HL-60/S4 (cell line): Measurements from ENCODE around the gene FHIT.

Experiments used
- in situ Hi-C: fragments of 300-500 bp; cut with MboI; formaldehyde crosslinking; loops from 2 replicates; pipeline ENCODE4 v1.14.3; 2022; ENCODE audit warnings: low sequenced_read_pairs

The FHIT gene

DNA sequence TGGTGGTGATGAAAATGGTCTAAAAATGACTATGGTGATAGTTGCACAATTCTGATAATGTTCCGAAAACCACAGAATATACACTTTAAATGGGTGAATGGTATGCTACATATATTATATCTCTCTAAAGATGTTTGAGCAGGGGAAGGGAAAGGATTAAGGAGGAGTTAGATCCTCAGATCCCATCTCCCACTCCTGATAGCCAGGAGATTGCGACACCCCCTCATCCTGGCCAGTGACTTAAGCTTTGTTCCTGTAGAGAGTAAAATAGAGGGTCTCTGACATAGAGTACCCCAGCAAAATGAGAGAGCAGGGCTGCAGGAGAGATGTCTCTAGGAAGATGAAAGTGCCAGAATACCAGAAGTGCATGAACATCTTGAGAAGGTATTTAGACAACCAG lies 984.8 kb downstream of the FHIT start:
- in situ Hi-C loops = no loop called here

DNA sequence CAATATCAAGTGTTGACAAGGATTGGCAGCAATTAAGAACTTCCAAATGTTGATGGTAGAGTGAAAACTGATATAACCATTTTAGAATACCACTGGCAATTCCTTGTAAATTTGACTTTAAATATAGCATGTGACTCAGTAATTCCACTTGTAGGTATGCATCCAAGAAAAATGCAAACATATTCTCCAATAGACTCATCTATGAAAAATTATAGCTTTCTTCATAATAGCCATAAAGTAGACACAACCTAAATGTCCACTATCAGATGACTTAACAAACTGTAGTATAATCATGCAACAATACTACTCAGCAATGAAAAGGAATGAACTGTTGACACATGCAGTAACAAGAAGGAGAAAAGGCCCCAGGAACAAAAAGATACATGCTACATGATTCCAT lies 988.1 kb downstream of the FHIT start:
- in situ Hi-C loops = no loop called here

DNA sequence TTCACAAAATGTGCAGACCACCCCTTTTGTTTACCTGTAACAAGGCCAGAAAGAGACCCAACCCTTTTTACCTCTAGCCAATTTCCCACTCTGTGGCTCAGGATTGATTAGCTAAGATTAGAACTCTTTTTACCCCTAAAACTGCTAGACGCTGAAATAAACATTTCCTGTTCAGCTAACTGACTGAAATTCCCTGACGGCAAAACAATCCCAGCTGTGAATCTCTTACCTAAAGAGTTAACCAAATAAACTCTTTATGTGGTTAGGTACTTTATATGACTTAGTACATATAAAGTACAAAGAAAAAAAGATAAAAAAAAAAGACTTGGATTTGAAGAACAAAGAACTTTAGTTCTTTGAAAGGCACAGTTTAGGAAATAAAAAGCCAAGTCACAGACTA lies 988.7 kb downstream of the FHIT start:
- in situ Hi-C loops = no loop called here

DNA sequence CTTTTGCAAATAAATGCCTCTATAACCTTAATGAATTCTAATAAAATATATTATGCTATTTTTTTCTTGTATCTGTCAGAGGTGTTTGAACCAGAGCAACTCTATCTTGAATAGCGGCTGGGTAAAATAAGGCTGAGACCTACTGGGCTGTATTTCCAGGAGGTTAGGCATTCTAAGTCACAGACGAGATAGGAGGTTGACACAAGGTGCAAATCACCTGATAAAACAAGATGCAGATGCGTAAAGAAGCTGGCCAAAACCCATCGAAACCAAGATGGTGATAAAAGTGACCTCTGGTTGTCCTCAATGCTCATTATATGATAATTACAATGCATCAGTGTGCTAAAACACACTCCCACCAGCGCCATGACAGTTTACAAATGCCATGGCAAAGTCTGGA lies 990.7 kb downstream of the FHIT start:
- in situ Hi-C loops = no loop called here

DNA sequence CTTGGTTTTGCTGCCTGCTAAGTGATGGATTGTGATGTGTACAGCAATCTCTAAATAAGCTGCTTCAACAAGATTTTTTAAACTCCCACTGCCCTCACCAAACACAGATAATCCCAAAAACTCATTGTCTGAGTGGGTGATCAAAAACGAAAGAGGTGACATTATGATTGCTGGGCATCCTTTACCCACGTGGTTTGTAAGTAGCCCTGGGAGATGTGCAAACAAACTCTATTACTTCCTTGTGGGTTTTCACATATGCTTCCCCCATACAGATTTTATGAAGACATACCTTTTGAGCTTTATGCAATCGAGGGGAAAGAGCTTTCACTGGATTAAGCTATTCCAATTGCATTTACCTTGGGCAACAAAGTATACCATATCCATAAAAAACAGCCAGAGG lies 1000.4 kb downstream of the FHIT start:
- in situ Hi-C loops = no loop called here

DNA sequence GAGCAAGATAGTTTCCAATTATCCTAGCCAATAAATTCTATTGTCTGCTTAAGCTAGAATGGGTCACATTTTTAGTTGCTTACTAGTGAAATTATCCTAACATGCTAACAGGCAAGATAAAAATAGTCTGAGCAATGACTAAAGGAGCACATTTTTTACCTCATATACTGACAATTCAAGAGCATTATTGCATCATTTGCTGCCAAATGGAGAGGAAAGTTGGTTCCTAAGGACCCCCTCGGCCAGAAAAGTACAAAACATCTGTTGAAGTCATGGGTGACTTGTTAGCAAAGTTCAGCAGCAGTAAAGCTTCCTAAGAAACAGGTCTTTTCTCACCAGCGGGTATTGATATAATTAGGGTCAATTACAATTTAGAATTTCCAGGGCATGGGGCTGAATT lies 1001.0 kb downstream of the FHIT start:
- in situ Hi-C loops = no loop called here

DNA sequence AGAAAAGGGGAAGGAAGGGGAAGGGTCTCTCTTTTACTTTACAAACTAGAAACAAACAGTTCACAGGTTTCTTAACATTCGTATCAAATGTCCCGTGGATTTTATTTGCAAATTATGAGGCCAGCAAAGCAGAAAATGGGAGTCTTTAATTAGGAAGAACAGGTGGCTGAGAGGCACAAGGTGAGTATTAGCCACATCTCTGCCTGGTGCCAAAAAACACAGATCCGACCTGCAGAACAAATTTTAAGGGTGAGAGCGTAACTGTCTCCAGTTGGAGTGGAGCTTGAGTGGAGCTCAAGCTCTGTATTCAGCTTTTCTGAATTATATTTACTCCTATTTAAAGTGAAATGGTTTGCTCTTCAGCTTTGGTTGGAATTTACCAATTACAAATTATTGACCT lies 1004.9 kb downstream of the FHIT start:
- in situ Hi-C loops = no loop called here

DNA sequence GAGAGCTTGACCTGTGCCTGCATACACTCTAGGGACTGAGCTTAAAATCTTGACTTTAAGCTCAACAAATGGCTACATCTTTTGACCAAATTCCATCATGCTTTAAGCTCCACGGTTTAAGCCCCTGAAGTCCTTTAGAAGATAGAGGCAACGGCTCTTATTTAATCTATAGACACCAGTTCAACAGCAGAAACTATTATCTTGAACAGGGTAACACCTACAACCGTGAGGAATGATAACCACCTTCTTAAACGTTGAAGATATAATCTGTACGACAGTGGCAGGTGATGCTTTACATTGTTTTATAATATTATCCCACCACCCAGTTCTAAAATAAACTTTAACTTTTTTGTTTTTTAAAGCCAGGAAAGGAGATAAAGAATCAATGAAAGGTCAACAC lies 1007.8 kb downstream of the FHIT start:
- in situ Hi-C loops = no loop called here

DNA sequence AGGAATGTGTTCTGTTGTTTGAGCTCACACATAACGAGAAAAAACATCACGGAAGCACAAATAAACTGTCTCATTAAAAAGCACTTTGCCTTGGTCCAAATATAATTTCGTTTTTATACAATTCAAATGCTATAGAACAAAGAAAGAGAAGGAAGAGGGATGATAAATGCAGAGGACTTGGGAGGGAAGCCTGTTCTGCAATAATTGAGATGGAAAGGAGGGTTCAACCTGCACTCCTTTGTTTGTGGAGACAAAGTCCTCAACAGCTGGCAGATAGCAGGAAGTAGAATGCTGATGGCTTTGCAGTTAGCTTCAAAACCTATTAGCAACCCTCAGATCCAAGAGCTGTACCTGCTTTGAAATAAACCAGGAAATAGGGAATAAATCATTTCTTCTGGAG lies 1010.8 kb downstream of the FHIT start:
- in situ Hi-C loops = no loop called here

DNA sequence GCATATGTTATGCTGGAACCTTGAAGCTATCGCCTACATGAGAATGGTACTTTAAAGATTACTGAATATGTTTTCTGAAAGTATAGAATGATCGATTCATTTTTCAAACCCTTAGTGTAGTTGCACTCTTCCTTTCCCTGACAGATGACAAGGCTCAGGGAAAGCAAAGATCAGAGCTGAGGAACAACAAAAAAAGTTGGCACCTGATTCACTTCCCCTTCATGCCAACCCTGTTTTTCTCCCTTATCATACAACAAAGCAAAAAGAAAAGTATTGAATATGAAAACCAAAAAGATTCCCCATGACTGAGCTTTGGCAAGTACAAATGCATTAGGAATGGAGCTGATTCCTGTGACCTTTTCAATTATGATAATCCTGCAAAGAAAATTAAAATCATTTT lies 1012.7 kb downstream of the FHIT start:
- in situ Hi-C loops = no loop called here

DNA sequence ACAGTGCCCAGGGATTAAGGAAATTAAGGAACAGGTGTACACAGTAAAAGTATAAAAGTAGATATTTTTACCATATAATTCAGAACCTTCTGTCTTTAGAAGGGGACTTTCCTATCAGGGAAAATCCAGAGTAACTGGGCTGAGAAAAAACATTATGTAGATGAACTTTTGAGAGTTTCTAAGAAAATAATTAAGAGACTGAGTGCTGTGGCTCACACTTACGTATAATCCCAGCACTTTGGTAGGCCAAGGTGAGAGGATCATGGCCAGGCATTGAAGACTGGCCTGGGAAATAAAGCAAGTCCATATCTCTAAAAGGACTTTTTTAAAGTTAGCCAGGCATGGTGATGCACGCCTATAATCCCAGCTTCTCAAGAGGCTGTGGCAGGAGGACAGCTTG lies 1021.8 kb downstream of the FHIT start:
- in situ Hi-C loops = no loop called here

DNA sequence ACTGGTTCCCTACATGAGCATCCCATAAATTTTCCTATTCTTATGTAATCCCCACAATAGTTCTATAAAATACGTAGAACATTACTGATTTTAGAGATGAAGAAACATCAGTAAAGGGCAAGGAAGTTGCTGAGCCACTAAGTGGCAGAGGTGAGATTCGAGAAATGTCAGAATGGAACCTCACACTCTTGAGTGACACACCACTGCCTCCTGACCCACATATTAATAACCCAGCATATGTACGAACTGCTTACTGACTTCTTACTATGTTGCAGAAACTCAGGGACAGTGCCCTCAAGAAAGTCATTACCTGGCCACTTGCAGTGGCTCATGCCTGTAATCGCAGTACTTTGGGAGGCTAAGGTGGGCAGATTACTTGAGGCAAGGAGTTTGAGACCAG lies 1022.4 kb downstream of the FHIT start:
- in situ Hi-C loops = no loop called here

DNA sequence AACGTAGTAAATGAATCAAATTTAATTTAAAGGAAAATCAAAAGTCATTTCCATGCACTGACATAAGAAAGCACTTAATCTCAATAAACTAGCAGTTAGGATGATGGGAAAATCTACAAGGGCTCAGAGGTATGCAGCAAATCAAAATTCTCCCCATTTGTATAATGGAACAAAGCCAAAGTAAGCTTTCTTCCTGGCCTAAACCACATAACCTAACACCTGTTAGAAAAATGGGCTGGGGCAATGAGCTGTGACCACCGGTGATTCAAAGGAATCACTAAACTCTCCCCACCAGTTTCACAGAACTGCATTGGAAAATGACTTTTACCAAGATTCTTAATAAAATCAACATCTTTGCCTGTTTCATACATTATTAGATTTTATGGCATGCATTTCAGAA lies 1024.3 kb downstream of the FHIT start:
- in situ Hi-C loops = no loop called here

DNA sequence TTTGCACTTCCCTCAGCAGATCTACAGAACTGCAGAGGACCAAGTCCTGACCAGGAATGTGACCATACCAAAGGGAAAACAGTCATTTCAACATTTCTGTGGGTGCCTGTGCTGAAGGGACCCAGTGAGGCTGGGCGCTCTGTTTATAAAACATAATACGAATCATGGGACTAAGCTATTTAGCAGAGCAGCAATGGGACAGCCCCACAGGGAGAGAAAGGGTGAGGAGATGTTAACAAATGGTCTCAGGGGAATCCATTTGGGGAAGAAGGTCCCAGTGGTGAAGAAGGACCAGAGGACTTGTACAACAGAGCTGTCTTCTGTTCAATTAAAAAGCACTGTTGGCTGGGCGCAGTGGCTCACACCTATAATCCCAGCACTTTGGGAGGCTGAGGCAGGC lies 1025.4 kb downstream of the FHIT start:
- in situ Hi-C loops = no loop called here

DNA sequence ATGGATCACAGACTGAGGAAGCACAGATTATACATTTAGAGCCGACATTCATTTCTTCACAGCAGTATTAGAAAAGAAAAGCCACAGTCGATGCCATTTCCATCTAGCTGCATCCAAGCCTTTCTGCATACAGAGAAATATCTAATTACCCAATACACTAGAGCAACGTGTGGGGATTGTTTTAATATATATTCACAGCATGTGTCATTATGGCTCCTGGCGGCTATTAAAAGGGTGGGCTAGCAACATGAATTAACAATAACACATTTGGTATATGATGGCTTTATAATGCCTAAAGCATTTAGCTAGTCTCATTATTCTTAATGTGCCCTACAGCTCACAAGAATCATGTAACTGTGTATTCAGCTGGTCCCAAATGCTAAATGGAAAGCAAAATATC lies 1030.5 kb downstream of the FHIT start:
- in situ Hi-C loops = no loop called here

DNA sequence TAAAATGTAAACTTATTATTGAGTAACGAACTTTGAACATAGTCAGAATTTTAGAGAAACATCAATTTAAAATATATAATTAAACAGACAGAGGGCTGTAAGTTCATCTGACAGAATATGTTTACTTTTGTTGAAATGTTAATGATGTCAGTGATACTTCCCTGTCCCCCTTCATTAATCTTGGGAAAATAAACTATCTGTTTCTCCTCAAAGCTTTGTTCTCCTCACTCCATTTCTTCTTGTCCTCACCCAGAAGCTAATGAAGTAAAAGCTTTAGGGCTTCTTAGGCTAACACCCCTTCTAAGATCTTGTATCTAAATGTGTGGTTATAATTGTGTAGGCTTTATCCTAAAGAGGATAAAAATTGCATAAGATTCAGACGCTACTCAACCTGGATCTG lies 1031.8 kb downstream of the FHIT start:
- in situ Hi-C loops = no loop called here

DNA sequence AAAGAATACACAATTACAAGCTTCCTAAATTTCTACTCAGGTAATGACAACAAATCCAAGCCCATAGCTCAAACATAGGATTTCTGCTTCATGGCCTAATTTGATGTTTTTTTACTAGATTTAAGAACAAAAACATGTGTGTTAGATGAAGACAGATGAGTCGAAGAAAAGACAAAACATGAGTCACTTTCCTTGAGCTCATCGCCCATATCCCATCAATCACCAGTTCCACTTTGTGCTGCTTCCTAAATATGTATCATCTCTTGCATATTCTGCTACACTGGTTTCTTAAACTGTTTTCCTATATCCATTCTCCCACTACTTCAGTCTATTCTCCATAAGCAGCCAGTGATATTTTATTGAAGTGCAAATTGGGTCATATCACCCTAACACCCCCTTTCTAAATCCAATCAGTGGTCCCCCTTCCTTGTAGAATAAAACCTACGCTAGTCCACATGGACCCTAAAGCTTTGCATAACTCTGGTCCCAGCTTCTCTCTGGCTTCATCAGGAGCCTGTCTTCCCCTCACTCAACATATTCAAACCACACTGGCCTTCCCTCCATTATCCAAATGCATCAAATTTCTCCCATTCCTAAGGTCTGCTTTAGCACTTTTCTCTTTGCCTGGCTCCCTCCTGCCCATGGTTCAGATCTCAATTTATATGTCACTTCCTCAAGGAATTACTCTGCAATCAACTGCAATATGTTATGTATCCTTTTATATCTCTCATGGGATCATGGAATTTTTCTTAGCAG lies 1033.9 kb downstream of the FHIT start:
- in situ Hi-C loops = no loop called here

DNA sequence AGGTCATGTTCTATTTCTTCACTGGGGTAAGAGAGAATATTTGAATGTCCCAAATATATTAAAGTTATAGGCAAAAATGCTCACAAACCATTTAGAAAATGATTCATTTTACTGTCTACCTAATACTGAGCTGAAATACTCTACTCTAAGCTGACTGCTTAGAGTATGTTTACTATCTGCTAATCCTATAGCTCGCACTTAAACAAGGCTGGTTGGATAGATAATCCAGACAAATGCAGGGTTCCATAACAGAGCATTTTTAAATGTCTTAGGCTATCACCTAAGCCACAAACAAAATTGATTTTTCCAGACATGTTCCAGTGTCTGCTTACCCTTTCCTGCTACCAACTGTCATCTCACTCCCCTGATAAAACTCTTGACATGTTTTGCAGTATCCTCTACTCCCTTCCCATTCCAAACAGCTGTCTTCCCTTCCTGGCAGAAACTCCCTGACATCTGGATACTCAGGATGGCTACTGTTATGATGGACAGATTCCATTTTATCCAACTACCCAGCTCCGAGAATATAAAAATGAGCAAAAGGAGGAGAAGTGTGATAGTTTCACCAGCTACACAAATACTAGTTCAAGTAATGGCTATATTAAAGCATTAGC lies 1034.7 kb downstream of the FHIT start:
- in situ Hi-C loops = no loop called here

DNA sequence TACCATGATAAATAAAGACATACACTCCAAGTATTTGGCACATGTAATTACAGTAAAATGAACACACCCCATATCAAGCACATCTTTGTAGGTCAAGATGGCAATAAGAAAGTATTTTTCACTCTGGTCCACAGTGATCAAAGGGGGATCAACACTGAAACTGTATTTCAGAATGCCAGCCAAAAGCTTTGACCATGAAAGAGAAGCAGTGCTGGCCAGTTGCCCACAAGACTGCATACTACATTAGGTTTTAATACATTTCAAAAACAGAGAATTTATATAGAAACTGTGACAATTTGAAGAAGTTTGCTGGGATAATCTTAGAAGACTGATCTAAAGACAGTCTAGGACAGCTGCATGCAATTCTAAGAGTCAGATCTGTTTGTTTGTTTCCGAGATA lies 1035.3 kb downstream of the FHIT start:
- in situ Hi-C loops = no loop called here

DNA sequence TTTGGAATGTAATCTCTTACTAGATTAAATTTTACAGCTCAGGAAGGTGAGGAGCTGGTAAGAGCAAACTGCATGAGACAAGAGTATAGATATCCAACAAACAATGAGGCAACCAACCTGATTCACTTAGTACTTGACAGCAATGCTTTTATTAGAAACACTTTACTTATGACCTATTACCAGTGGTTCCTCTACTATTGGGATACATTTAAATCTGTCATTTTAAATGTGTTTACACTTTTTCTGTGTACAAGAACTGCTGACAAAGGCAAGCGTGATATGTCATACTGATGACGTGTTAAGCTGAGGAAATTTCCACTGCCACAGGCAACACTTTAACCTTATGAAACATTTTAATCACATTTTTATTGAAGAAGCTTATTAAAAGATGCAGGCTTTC lies 1043.3 kb downstream of the FHIT start:
- in situ Hi-C loops = no loop called here

DNA sequence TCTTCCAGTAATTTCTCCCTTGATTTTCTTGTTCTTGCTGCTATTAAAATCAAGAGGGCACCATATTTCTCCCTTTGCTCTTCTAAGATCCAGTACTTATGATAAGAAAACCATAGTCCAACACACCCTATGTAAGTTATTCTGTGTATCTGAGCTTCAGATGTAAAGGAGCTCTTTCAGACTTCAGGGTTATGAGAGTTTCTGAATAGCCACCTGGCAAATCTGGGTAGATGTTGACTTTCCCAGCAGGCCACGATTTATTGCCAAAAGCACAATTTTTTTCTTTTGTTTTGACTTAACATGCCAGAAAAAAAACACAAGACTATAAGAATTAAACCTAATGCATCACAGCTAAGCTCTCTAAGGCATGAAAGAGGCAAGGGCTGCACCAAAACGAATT lies 1045.0 kb downstream of the FHIT start:
- in situ Hi-C loops = no loop called here

DNA sequence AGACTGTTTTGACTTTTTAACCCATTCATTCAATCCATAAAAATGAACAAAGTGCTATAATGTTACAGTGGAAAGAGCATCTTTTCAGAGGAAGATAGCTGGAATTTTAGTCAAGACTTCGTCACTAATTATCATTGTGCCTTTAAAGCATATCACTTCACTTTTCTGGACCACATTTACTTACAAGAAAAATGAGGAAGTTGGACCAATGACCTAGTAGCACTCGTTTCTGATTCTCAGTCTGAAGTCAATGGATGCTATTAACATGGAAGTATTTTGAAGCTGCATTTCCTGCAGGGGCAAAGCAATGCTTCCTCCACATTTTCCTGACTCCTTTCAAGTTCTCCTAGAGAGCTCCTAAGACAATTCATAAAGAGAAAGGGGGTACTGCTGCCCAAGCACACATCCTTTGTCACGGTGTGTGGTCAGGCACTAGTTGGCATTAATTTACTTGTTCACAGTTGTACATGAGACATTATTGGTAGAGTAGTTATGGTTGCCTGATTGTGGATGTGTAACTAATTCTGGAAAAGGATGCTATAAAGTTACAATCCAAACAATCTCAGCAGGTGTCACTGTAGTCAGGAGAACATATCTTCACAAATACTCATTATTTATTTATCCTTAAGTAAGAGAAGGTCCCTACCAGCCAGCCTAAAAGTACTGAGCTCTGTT lies 1049.1 kb downstream of the FHIT start:
- in situ Hi-C loops = no loop called here
